Neural cell (in vitro differentiated cells): Measurements from ENCODE around the gene SMC4. TPM values are rescaled to one million over a fixed set of nuclear protein-coding genes. Genes with fewer than 3 reads are reported as not detected.

Experiments
- H2AFZ ChIP-seq: fragments of 200-600, 300-800 bp; sonication (generic), shearing (Covaris generic); 2 replicates; pipeline ENCODE4 v1.6.0; 2014; ENCODE audit warnings: low read depth, mild to moderate bottlenecking, antibody characterized with exemption, low read length, moderate library complexity
- H3F3A ChIP-seq: fragments of 200-600 bp; shearing (Covaris generic); 2 replicates; pipeline ENCODE4 v1.6.1; 2016; ENCODE audit warnings: mild to moderate bottlenecking, moderate library complexity, mixed read lengths, antibody characterized with exemption, low read length; ENCODE audit not compliant: insufficient read depth, poor library complexity, severe bottlenecking
- H3K27ac ChIP-seq: fragments of 200-600, 300-800 bp; sonication (generic), shearing (Covaris generic); 2 replicates; pipeline ENCODE4 v1.5.1; 2014; ENCODE audit warnings: mild to moderate bottlenecking, low read length, moderate library complexity
- H3K27me3 ChIP-seq: fragments of 300-800, 200-600 bp; sonication (generic), shearing (Covaris generic); 2 replicates; pipeline ENCODE4 v1.6.0; 2014; ENCODE audit warnings: mild to moderate bottlenecking, low read depth, low read length, moderate library complexity; ENCODE audit not compliant: insufficient read depth
- H3K36me3 ChIP-seq: fragments of 300-800, 200-600 bp; sonication (generic), shearing (Covaris generic); 2 replicates; pipeline ENCODE4 v1.5.1; 2014; ENCODE audit warnings: mild to moderate bottlenecking, antibody characterized with exemption, low read length, moderate library complexity; ENCODE audit not compliant: insufficient read depth
- H3K4me2 ChIP-seq: fragments of 300-800, 200-600 bp; sonication (generic), shearing (Covaris generic); 2 replicates; pipeline ENCODE4 v1.6.0; 2014; ENCODE audit warnings: mild to moderate bottlenecking, low read length
- H3K4me3 ChIP-seq: fragments of 300-800, 200-600 bp; sonication (generic), shearing (Covaris generic); 2 replicates; pipeline ENCODE4 v1.5.1; 2014; ENCODE audit warnings: mild to moderate bottlenecking, low read length, moderate library complexity
- H3K79me2 ChIP-seq: fragments of 200-600 bp; shearing (Covaris generic); replicated peaks from 2 replicates; pipeline ENCODE4 v1.6.0; 2014; ENCODE audit warnings: mild to moderate bottlenecking, low read length, moderate library complexity; ENCODE audit not compliant: insufficient read depth
- H3K9ac ChIP-seq: fragments of 300-800, 200-600 bp; sonication (generic), shearing (Covaris generic); 2 replicates; pipeline ENCODE4 v1.6.1; 2016; ENCODE audit warnings: mild to moderate bottlenecking, low read length, mixed read lengths
- H3K9me2 ChIP-seq: fragments of 200-600 bp; shearing (Covaris generic); 2 replicates; pipeline ENCODE4 v1.6.1; 2016; ENCODE audit warnings: mild to moderate bottlenecking, low read length, mixed read lengths; ENCODE audit not compliant: insufficient read depth
- H3K9me3 ChIP-seq: fragments of 200-600, 300-800 bp; sonication (generic), shearing (Covaris generic); 2 replicates; pipeline ENCODE4 v1.6.1; 2016; ENCODE audit warnings: mild to moderate bottlenecking, mixed run types, low read length, moderate library complexity, mixed read lengths
- H4K20me1 ChIP-seq: fragments of 200-600 bp; shearing (Covaris generic); 2 replicates; pipeline ENCODE4 v1.6.1; 2016; ENCODE audit warnings: mild to moderate bottlenecking, mixed run types; ENCODE audit not compliant: insufficient read depth
- CTCF ChIP-seq: fragments of 450-650 bp; IDR thresholded peaks from 2 replicates; pipeline ENCODE4 v1.5.1; 2014; ENCODE audit warnings: antibody characterized with exemption, mild to moderate bottlenecking, moderate library complexity; ENCODE audit not compliant: poor library complexity, severe bottlenecking
- EP300 ChIP-seq: fragments of 450-650 bp; conservative IDR thresholded peaks from 2 replicates; pipeline ENCODE4 v1.6.1; 2014; ENCODE audit warnings: antibody characterized with exemption, mild to moderate bottlenecking, moderate library complexity; ENCODE audit not compliant: poor library complexity, severe bottlenecking
- MXI1 ChIP-seq: fragments of 450-650 bp; conservative IDR thresholded peaks from 2 replicates; pipeline ENCODE4 v1.6.1; 2014; ENCODE audit warnings: antibody characterized with exemption, mild to moderate bottlenecking; ENCODE audit not compliant: poor library complexity, severe bottlenecking
- POLR2AphosphoS5 ChIP-seq: IDR thresholded peaks from 2 replicates; pipeline ENCODE4 v1.6.1; 2012
- RAD21 ChIP-seq: fragments of 450-650 bp; conservative IDR thresholded peaks from 2 replicates; pipeline ENCODE4 v1.6.1; 2014; ENCODE audit warnings: antibody characterized with exemption, mild to moderate bottlenecking, moderate library complexity
- REST ChIP-seq: IDR thresholded peaks from 2 replicates; pipeline ENCODE4 v1.6.1; 2012; ENCODE audit warnings: borderline replicate concordance
- SMC3 ChIP-seq: fragments of 450-650 bp; conservative IDR thresholded peaks from 2 replicates; pipeline ENCODE4 v1.6.1; 2014; ENCODE audit warnings: antibody characterized with exemption, mild to moderate bottlenecking, moderate library complexity; ENCODE audit not compliant: poor library complexity
- TAF1 ChIP-seq: IDR thresholded peaks from 2 replicates; pipeline ENCODE4 v1.6.1; 2012; ENCODE audit warnings: low read depth
- polyA plus RNA-seq: library from polyadenylated mRNA; depleted of rRNA; stranded (reverse); fragments of >200 nt; gene quantifications from 2 replicates; pipeline ENCODE4 v1.2.3, GENCODE V29; 2014

The SMC4 gene
- polyA plus RNA-seq, 1 donor from 2014 or later: 17.4 TPM

DNA sequence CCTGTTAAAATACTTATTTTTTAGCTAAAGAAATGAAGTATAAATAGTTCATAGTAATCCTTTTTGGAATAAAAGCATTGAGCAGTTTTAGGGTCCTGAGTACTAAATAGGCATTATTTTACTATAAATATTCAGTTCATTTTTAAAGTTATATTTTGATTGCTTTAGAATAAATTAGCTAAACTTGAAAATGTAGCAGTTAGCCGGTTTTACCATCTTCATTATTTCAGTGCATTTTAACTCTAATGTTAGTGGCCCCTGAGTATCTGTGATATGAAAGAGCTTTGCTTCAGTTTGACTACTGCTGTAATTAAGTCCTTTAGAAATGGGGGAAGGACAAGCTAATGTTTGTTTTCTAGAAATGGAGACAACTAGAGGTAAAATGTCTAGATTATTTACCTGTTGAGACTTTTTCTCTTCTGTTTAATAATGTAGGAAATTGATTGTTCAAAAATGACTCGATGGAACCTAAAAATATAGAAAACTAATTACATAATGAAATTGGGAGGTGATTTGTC is 3.6 kb downstream of the SMC4 start (continued):
- TF ChIP-seq REST (no peak), SMC3 (no peak)

GRCh38 chr3:160403796-160404470 is 4.5 kb downstream of the SMC4 start:
- H3K79me2 ChIP-seq: peaks cover 65% of the 10 kb centered on the region
- no peak overlapping the region for H2AFZ ChIP-seq
- no peaks in the 10 kb centered on the region for H4K20me1 ChIP-seq
- no peak overlapping the region for H3K9ac ChIP-seq
- H3K9me3 ChIP-seq: no peaks in the 10 kb centered on the region
- H3K4me2 ChIP-seq: no peak overlapping the region
- no peak overlapping the region for H3K4me3 ChIP-seq
- no peaks in the 10 kb centered on the region for H3K36me3 ChIP-seq
- H3K27ac ChIP-seq: no peak overlapping the region
- TF ChIP-seq CTCF: no peak
- no peak for TF ChIP-seq EP300
- no peak for TF ChIP-seq TAF1
- TF ChIP-seq MXI1: no peak
- TF ChIP-seq RAD21: no peak
- TF ChIP-seq REST: no peak
- TF ChIP-seq SMC3: no peak
- TF ChIP-seq POLR2AphosphoS5: no peak
- peaks cover 21% of the 10 kb centered on the region for H3K27me3 ChIP-seq
- H3K9me2 ChIP-seq: no peaks in the 10 kb centered on the region
- H3F3A ChIP-seq: no peaks in the 10 kb centered on the region
